Muscle layer of duodenum (tissue), 2 donors: ENCODE data around the gene OSBPL9.
"Not testable (repeated sequence)": the region's sequence is repeated elsewhere in the genome, so short reads cannot be mapped to it uniquely, and the experiment has no call there.

Experiments
- H3K27ac ChIP-seq: one replicate; pipeline ENCODE4 v1.7.0; 2013; ENCODE audit warnings: mild to moderate bottlenecking, low read length
- H3K27me3 ChIP-seq: one replicate; pipeline ENCODE4 v1.7.0; 2013; ENCODE audit warnings: low read depth, mild to moderate bottlenecking, control low read depth, low read length
- H3K36me3 ChIP-seq, 2 donors: one replicate each; pipeline ENCODE4 v1.7.0; 2013; ENCODE audit warnings: low read length in 2 of 2, control low read depth in 1 of 2, mild to moderate bottlenecking in 1 of 2; ENCODE audit not compliant: insufficient read depth in 2 of 2, control insufficient read depth in 1 of 2
- H3K4me1 ChIP-seq, 2 donors: one replicate each; pipeline ENCODE4 v1.7.0; 2013; ENCODE audit warnings: low read length in 2 of 2, mild to moderate bottlenecking in 2 of 2, control low read depth in 1 of 2, moderate library complexity in 1 of 2; ENCODE audit not compliant: insufficient read depth in 2 of 2, control insufficient read depth in 1 of 2
- H3K4me3 ChIP-seq, 2 donors: one replicate each; pipeline ENCODE4 v1.7.0; 2013; ENCODE audit warnings: low read length in 2 of 2, low read depth in 1 of 2, mild to moderate bottlenecking in 1 of 2
- H3K9me3 ChIP-seq, 2 donors: one replicate each; pipeline ENCODE4 v1.7.0; 2013; ENCODE audit warnings: low read length in 2 of 2, control low read depth in 1 of 2, mild to moderate bottlenecking in 1 of 2; ENCODE audit not compliant: control insufficient read depth in 1 of 2
- donor health status: healthy.

The OSBPL9 gene

DNA sequence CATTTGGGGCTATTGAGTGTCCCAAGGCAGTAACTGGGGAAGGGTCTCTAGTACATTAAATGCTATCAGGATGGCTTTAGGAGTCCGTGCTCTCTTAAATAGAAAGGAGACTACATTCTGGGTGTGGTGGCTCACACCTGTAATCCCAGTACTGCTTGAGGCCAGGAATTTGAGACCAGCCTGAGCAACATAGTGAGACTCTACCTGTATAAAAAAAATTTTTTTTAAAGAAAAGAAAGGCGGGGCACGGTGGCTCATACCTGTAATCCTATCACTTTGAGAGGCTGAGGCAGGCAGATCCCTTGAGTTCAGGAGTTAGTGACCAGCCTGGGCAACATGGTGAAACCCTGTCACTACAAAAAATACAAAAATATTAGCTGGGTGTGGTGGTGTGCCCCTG, 21.5 kb downstream of the OSBPL9 start:
- Histone ChIP-seq H3K4me1 (peaks cover 7 to 11% of the 10 kb centered on the region in 2 donors), H3K4me3 (no peak overlapping the region), H3K27ac (no peak overlapping the region), H3K36me3 (peaks cover 0 to 10% of the 10 kb centered on the region in 2 donors), H3K27me3 (no peaks in the 10 kb centered on the region), H3K9me3 (no peaks in the 10 kb centered on the region)

DNA sequence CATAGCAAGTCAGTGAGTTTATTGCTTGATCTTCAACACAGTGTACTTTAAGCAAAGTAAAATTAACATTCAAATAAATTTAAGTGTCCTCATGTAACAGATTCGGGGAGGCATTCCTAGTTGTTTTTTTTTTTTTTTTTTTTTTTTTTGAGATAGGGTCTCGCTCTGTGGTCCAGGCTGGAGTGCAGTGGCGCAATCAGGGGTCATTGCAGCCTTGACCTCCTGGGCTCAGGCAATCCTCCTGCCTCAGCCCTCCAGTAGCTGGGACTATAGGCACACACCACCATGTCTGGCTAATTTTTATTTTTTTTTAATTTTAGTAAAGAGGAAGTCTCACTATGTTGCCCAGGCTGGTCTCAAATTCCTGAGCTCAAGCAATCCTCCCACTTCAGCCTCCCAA, 22.8 kb downstream of the OSBPL9 start:
- Histone ChIP-seq H3K4me1 (peaks cover 7 to 11% of the 10 kb centered on the region in 2 donors), H3K36me3 (peaks cover 0 to 10% of the 10 kb centered on the region in 2 donors), H3K27me3 (no peaks in the 10 kb centered on the region), H3K4me3 (no peak overlapping the region), H3K9me3 (no peaks in the 10 kb centered on the region), H3K27ac (no peak overlapping the region)

DNA sequence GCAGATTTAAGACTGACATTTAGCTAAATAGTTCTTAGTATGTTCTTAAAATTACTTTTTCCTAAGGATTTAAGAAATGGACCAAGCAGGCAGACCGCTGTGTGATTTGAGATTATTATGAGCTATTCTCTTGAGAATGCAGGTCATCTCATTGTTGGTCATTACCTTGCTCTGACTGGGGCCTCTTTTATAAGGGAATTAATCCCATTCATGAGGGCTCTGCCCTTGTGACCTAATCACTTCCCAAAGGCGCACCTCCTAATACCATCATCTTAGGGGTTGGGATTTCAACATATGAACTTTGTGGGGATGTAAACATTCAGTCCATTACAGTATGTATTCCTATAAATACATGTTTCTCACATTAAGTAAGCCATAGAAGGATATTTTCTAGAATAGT, 24.2 kb downstream of the OSBPL9 start:
- Histone ChIP-seq H3K27ac (no peak overlapping the region), H3K9me3 (no peaks in the 10 kb centered on the region)

GRCh38 chr1:51642739-51643142, 25.8 kb downstream of the OSBPL9 start:
- H3K4me1 ChIP-seq: peaks cover 7 to 11% of the 10 kb centered on the region in 2 donors
- H3K27ac ChIP-seq: peak overlapping the region; percentile 58
- H3K4me3 ChIP-seq: no peak overlapping the region
- no peaks in the 10 kb centered on the region for H3K27me3 ChIP-seq
- no peaks in the 10 kb centered on the region for H3K9me3 ChIP-seq
- peaks cover 0 to 10% of the 10 kb centered on the region in 2 donors for H3K36me3 ChIP-seq

More for the DNA sequence above, 24.2 kb downstream of the OSBPL9 start:
- peaks cover 7 to 11% of the 10 kb centered on the region in 2 donors for H3K4me1 ChIP-seq
- no peak overlapping the region for H3K4me3 ChIP-seq
- no peaks in the 10 kb centered on the region for H3K27me3 ChIP-seq
- peaks cover 0 to 10% of the 10 kb centered on the region in 2 donors for H3K36me3 ChIP-seq

GRCh38 chr1:51643362-51643761, 26.5 kb downstream of the OSBPL9 start:
- Histone ChIP-seq H3K27ac (peak overlapping the region; percentile 58), H3K36me3 (peaks cover 0 to 10% of the 10 kb centered on the region in 2 donors), H3K27me3 (no peaks in the 10 kb centered on the region), H3K9me3 (no peaks in the 10 kb centered on the region), H3K4me3 (no peak overlapping the region), H3K4me1 (peaks cover 7 to 16% of the 10 kb centered on the region in 2 donors)

DNA sequence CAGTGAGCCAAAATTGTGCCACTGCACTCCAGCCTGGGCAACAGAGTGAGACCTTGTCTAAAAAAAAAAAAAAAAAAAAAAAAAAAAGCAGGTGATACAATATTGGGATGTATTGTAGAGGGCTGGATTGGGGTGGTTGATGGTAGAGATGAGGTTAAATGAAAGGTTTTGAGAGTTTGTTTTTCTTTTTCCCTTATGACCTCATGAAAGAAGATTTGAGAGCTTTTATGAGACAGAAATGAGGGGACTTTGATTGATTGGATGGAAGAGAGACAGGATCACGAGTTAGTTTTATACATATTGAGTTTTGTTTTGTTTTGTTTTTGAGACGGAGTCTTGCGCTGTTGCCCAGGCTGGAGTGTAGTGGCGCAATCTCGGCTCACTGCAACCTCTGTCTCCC, 27.1 kb downstream of the OSBPL9 start:
- Histone ChIP-seq H3K36me3 (peaks cover 0 to 10% of the 10 kb centered on the region in 2 donors), H3K4me1 (peaks cover 7 to 16% of the 10 kb centered on the region in 2 donors), H3K27me3 (no peaks in the 10 kb centered on the region), H3K9me3 (no peaks in the 10 kb centered on the region), H3K27ac (no peak overlapping the region), H3K4me3 (no peak overlapping the region)

GRCh38 chr1:51644533-51645197, 27.8 kb downstream of the OSBPL9 start:
- H3K27ac ChIP-seq: no peak overlapping the region
- no peaks in the 10 kb centered on the region for H3K9me3 ChIP-seq
- peaks cover 0 to 10% of the 10 kb centered on the region in 2 donors for H3K36me3 ChIP-seq
- H3K4me3 ChIP-seq: no peak overlapping the region
- H3K27me3 ChIP-seq: no peaks in the 10 kb centered on the region
- peaks cover 10 to 21% of the 10 kb centered on the region in 2 donors for H3K4me1 ChIP-seq

- not testable (repeated sequence) for H3K27me3 ChIP-seq, H3K27ac ChIP-seq, H3K4me3 ChIP-seq, H3K9me3 ChIP-seq
- peaks cover 0 to 10% of the 10 kb centered on the region in 2 donors for H3K36me3 ChIP-seq
- H3K4me1 ChIP-seq: peaks cover 10 to 27% of the 10 kb centered on the region in 2 donors
Observed at GRCh38 chr1:51646592-51646991, 29.7 kb downstream of the OSBPL9 start.

DNA sequence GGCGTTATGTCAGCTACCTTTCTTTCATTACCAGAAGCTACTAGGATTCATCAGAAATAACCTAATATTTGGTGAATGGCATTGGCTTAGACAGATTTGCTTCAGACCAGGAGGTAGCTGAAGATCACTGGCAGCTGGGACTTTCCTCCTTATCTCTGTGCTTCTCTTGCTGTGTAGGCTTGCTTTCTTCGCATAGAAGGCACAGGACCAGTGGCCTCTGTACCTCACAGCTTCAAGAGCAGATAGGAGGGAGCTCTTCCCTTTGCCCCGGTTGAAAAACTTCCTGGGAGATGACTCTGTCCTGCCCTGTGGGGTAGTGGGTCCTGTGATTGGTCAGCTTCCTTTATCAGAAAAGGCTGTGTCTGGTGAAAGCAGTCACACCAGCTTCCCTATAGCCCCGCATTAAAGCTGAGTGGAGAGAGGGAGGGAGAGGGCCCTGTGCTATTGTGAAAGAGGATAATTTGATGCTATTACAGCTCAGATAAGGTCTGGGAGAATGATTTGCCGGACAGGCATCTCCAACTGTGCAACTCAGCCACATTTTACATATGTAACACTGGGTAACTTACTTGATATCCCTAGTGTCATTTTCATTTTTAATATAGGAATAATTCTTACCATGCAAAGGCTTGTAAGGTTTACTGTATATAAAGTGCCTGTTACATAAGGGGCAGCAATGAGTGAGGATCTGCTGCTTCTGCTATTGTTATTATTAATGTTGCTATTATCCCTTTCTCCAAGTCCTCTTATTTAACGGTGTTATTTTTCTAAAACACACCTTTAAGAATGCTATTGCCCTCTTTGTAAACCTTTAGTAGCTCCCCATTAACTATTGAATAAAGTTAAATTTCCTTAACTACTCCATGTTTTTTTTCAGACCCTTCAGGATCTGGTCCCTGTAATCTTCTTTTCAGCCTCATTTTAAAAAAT, 31.6 kb downstream of the OSBPL9 start:
- no peaks in the 10 kb centered on the region for H3K27me3 ChIP-seq
- peaks cover 0 to 4% of the 10 kb centered on the region in 2 donors for H3K36me3 ChIP-seq
- no peak overlapping the region for H3K4me3 ChIP-seq
- H3K4me1 ChIP-seq: peaks cover 3 to 28% of the 10 kb centered on the region in 2 donors
- no peak overlapping the region for H3K27ac ChIP-seq
- no peaks in the 10 kb centered on the region for H3K9me3 ChIP-seq

DNA sequence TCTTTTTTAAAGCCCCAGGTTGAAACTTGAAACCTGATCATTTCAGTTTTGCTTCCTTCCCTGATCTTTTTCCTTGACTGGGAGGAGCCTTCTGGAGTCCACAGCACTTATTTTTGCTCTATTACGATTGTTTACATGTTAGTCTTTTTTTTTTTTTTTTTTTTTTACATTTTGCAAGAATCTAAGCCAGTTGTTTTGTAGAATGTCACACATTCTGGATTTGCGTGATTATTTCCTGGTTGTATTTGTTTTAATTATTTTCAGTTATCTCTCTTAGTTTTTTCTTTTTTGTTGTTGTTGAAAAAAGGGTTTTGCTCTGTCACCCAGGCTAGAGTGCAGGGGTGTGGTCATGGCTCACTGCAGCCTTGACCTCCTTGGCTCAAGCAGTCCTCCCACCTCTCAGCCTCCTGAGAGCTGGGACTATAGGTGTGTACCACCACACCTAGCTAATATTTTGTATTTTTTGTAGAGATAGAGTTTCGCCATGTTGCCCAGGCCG, 32.8 kb downstream of the OSBPL9 start:
- H3K36me3 ChIP-seq: peaks cover 0 to 4% of the 10 kb centered on the region in 2 donors
- H3K27ac ChIP-seq: no peak overlapping the region
- H3K9me3 ChIP-seq: no peaks in the 10 kb centered on the region
- H3K4me3 ChIP-seq: no peak overlapping the region
- H3K4me1 ChIP-seq: peaks cover 3 to 28% of the 10 kb centered on the region in 2 donors
- no peaks in the 10 kb centered on the region for H3K27me3 ChIP-seq

GRCh38 chr1:51650198-51650597, 33.3 kb downstream of the OSBPL9 start:
- Histone ChIP-seq H3K27me3 (no peaks in the 10 kb centered on the region), H3K9me3 (no peaks in the 10 kb centered on the region), H3K36me3 (peaks cover 0 to 4% of the 10 kb centered on the region in 2 donors), H3K27ac (no peak overlapping the region), H3K4me1 (peaks cover 3 to 28% of the 10 kb centered on the region in 2 donors), H3K4me3 (no peak overlapping the region)
